GM10248 (cell line): ENCODE results near the gene STEAP1B.
A peak's percentile ranks its signal among the peaks of the same experiment; 100 is the strongest.
"Not testable (repeated sequence)": the region's sequence is repeated elsewhere in the genome, so short reads cannot be mapped to it uniquely, and the experiment has no call there.

Source experiments
- CTCF ChIA-PET: fragments of 300-600 bp; sonication (Branson Sonifier 250); formaldehyde crosslinking; extraction: SDS; loops from one replicate; lab custom pipeline; 2021; ENCODE audit warnings: antibody characterized with exemption; lab: Yijun Ruan, JAX
- POLR2A ChIA-PET: fragments of 350-650 bp; sonication (Branson Sonifier 250); formaldehyde crosslinking; extraction: SDS; loops from one replicate; lab custom pipeline; 2020; ENCODE audit warnings: antibody characterized with exemption; lab: Yijun Ruan, JAX
- DNase-seq: peaks from one replicate; pipeline ENCODE4 v3.0.0; 2012; ENCODE audit errors: extremely low spot score
- TF ChIP-seq, protein P1 (sequence below): IDR thresholded peaks from 2 replicates; pipeline ENCODE4 v1.5.1; 2012; ENCODE audit warnings: mild to moderate bottlenecking, low read depth; ENCODE audit errors: extremely low read depth, missing control alignments, control extremely low read depth

Gene STEAP1B

DNA sequence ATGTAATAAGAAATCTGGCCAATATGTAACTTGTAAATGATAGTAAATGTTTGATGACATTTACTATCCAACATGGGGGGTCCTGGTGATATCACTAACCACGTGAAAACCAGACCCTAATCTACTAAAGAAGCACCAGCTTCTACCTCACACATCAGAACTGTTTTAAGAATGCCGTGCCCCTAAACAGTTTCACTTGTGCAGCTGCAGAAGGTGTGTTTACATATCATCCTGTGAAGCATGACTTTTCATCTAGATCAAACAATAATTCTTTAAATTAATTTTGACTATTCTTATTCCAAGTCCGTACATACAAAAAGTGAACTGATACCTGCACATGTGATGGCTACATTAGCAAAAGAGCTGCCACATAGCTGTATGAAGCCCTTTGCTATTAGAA, 61.0 kb downstream of the STEAP1B start:
- ChIA-PET POLR2A (no interaction called here), CTCF (interaction anchor here (0.8 to 1.9 kb wide), 7 partner anchors 11 to 323 kb away, joined by 3 to 5 read pairs (median 3); no protein-coding TSS in a partner anchor)
- DNase-seq = no peak
- TF ChIP-seq, protein P1, sequence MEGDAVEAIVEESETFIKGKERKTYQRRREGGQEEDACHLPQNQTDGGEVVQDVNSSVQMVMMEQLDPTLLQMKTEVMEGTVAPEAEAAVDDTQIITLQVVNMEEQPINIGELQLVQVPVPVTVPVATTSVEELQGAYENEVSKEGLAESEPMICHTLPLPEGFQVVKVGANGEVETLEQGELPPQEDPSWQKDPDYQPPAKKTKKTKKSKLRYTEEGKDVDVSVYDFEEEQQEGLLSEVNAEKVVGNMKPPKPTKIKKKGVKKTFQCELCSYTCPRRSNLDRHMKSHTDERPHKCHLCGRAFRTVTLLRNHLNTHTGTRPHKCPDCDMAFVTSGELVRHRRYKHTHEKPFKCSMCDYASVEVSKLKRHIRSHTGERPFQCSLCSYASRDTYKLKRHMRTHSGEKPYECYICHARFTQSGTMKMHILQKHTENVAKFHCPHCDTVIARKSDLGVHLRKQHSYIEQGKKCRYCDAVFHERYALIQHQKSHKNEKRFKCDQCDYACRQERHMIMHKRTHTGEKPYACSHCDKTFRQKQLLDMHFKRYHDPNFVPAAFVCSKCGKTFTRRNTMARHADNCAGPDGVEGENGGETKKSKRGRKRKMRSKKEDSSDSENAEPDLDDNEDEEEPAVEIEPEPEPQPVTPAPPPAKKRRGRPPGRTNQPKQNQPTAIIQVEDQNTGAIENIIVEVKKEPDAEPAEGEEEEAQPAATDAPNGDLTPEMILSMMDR = no peak

DNA sequence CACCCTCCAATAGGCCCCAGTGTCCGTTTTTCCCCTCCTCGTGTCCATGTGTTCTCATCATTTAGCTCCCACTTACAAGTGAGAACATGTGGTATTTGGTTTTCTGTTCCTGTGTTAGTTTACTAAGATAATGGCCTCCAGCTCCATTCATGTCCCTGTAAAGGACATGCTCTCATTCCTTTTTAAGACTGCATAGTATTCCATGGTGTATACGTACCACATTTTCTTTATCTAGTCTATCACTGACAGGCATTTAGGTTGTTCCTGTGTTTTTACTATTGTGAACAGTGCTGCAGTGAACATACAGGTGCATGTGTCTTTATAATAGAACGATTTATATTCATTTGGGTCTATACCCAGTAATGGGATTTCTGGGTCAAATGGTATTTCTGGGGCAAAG, 63.4 kb downstream of the STEAP1B start:
- CTCF ChIA-PET = interaction anchor here (1.5 to 3.6 kb wide), 3 partner anchors 9 to 326 kb away, joined by 4 to 14 read pairs (median 9); no protein-coding TSS in a partner anchor
- DNase-seq, POLR2A ChIA-PET: not testable (repeated sequence)

DNA sequence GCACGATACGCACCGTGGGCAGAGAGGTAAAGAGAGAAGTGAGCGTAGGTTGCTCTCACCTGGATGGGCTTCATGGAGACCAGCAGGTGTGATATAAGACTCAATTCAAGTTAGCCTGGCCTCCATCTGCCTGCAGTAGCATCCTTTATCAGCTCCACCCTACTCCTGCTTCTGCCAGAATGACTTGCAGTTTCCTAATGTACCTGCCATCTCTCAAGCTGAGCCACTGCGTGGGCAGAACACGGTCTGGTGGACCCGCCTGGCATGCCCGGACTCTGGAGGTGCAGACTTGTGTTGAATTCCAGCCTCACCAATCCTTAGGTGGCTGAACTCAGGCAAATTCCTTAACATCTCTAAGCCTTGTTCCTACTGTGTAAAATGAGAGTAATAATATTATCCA, 64.3 kb downstream of the STEAP1B start:
- ChIA-PET CTCF (interaction anchor here (0.8 to 3.6 kb wide), 6 partner anchors 10 to 352 kb away, joined by 3 to 14 read pairs (median 4); no protein-coding TSS in a partner anchor), POLR2A (interaction anchor here (1.0 kb wide), 1 partner anchor 10 kb away, joined by 4 read pairs; no protein-coding TSS in a partner anchor)
- TF ChIP-seq, protein P1 = no peak
- no peak for DNase-seq

DNA sequence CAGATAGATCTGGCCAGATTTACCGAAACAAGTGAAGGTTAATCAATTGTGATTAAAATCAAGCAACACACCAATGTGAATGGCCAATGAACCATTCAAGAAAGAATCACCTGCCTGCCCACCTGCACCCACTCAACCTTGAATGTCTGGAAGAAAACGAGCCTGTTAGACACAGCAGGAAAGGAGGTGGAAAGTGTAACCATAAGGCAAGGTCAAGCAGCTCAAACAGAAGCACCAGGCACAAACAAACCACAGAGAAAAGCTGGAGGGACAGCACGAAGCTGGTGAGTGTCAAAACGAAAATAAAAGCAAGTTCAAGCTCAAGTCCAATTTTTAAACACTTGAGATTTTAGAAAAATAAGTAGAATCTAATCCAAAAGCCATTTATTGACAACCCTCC, 64.9 kb downstream of the STEAP1B start:
- ChIA-PET POLR2A (interaction anchor here (1.0 kb wide), 1 partner anchor 10 kb away, joined by 4 read pairs; no protein-coding TSS in a partner anchor), CTCF (interaction anchor here (0.8 to 3.6 kb wide), 6 partner anchors 9 to 352 kb away, joined by 3 to 14 read pairs (median 4); no protein-coding TSS in a partner anchor)
- TF ChIP-seq, protein P1 = no peak
- peak; percentile 42 for DNase-seq

DNA sequence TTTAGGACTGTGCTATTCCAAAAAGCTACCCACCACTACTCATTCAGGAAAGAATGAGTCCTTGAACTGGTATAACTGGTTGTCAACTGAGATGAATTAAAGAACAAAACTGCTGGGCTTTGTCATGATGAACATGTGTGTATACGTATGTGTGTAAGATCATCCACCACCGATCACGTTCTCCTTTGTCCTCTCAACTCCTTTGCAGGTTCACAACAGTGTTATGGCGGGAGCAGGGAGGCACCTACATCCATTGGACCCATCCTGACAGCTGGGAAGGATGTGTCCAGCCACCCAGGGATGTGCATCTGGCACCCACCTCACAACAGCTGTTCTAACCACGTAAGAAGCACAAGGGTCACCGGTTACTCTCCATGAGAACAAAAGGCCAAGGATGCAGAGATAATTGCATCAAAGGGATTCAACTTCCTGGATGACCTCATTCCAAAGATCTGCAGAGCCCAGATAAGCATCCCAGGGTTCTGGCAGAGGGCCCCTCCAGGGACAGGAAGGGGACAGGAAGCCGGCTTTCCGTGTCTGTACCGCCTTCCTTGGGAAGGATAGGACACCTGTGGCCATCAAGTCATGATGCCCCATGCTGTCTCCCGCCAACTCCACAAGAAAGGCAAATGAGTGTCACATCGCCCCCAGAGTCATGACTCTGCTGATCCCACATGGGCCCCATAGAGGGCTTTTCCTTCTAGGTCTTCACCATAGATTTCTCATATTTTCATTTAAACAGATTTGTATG, 66.1 kb downstream of the STEAP1B start:
- DNase-seq = no peak
- TF ChIP-seq, protein P1 = no peak
- ChIA-PET CTCF (interaction anchor here (1.6 to 3.6 kb wide), 2 partner anchors 11 to 350 kb away, joined by 4 to 14 read pairs; no protein-coding TSS in a partner anchor), POLR2A (no interaction called here)

DNA sequence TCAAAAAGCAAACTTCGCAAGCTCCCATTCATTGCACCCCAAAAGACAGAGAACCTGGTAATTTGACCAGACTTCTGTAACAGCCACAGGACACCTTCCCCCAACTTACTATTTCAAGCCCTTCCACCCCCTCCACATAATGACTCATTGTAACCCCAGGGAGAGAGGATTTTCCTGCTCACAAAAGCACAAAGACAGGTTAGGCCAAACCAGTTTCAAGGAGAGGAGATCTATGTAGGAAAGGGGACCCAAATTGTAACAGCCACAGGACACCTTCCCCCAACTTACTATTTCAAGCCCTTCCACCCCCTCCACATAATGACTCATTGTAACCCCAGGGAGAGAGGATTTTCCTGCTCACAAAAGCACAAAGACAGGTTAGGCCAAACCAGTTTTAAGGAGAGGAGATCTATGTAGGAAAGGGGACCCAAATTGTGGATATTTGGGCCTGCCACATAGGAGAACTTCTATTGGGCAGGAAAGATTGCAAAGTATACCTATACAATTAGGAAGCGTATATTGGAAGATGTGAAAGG, 66.8 kb downstream of the STEAP1B start:
- POLR2A ChIA-PET, DNase-seq, CTCF ChIA-PET: not testable (repeated sequence)

DNA sequence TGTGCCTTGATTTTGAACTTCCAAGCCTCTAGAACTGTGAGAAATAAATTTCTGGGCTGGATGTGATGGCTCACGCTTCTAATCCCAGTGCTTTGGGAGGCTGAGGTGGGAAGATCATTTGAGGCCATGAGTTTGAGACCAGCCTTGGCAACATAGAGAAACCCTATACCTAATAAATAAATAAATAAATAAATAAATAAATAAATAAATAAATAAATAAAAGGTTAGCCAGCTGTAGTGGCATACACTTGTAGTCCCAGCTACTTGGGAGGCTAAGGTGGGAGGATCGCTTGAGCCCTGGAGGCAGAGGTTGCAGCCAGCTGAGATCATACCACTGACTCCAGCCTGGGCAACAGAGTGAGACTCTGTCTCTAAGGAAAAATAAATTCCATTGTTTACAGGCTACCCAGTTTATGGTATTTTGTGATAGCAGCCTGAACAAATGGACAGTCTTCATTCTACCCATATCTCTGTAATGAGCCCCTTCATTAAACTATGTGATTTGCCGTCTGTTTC, 67.7 kb downstream of the STEAP1B start:
- TF ChIP-seq, protein P1 = no peak
- ChIA-PET CTCF (interaction anchor here (1.3 to 2.3 kb wide), 5 partner anchors 9 to 55 kb away, joined by 3 to 6 read pairs (median 4); no protein-coding TSS in a partner anchor), POLR2A (no interaction called here)
- no peak for DNase-seq
